Measurements from ENCODE around the gene FCAMR.

The FCAMR gene

GRCh38 chr1:206970446-206970845 lies at the start of gene FCAMR:
Gene FCAMR (minus strand): TSS chr1:206970460. CDS start chr1:206970125, 335 bp downstream.
- no peak for DNase-seq (ENCODE audit: low spot score)

GRCh38 chr1:207019661-207020060 lies 49.4 kb upstream of the FCAMR start:
- no peak for DNase-seq (ENCODE audit: low spot score)

- no peak for DNase-seq (ENCODE audit: low spot score)
These were observed 48.9 kb upstream of the FCAMR start for GRCh38 chr1:207019161-207019560.

- DNase-seq (ENCODE audit: low spot score), result no peak
These were observed 48.4 kb upstream of the FCAMR start for GRCh38 chr1:207018707-207019106.

GRCh38 chr1:207017615-207018559 lies 47.6 kb upstream of the FCAMR start:
- DNase-seq (ENCODE audit: low spot score), result no peak

- DNase-seq (ENCODE audit: low spot score), result no peak
These were observed 45.5 kb upstream of the FCAMR start for GRCh38 chr1:207015791-207016190.

- DNase-seq (ENCODE audit: low spot score), result no peak
These were observed 44.5 kb upstream of the FCAMR start for GRCh38 chr1:207014728-207015127.

- no peak for DNase-seq (ENCODE audit: low spot score)
These were observed 43.2 kb upstream of the FCAMR start for GRCh38 chr1:207013321-207014085.

GRCh38 chr1:207010726-207011125 lies 40.5 kb upstream of the FCAMR start:
- DNase-seq (ENCODE audit: low spot score), result no peak

- DNase-seq (ENCODE audit: low spot score), result no peak
These were observed 39.7 kb upstream of the FCAMR start for GRCh38 chr1:207009945-207010344.

GRCh38 chr1:207009182-207009850 lies 39.1 kb upstream of the FCAMR start:
- no peak for DNase-seq (ENCODE audit: low spot score)

- no peak for DNase-seq (ENCODE audit: low spot score)
These were observed 37.2 kb upstream of the FCAMR start for GRCh38 chr1:207007352-207008033.

- DNase-seq (ENCODE audit: low spot score), result no peak
These were observed 36.7 kb upstream of the FCAMR start for GRCh38 chr1:207006914-207007313.

GRCh38 chr1:207006083-207006482 lies 35.8 kb upstream of the FCAMR start:
- DNase-seq (ENCODE audit: low spot score), result no peak

GRCh38 chr1:207004931-207005830 lies 34.9 kb upstream of the FCAMR start:
- peak; percentile 32 for DNase-seq (ENCODE audit: low spot score)

GRCh38 chr1:207003210-207003609 lies 33.0 kb upstream of the FCAMR start:
- no peak for DNase-seq (ENCODE audit: low spot score)

- DNase-seq (ENCODE audit: low spot score), result no peak
These were observed 32.5 kb upstream of the FCAMR start for GRCh38 chr1:207002724-207003146.

- no peak for DNase-seq (ENCODE audit: low spot score)
These were observed 31.4 kb upstream of the FCAMR start for GRCh38 chr1:207001492-207002245.

GRCh38 chr1:207000651-207001291 lies 30.5 kb upstream of the FCAMR start:
- DNase-seq (ENCODE audit: low spot score), result no peak

GRCh38 chr1:206998816-206999215 lies 28.6 kb upstream of the FCAMR start:
- no peak for DNase-seq (ENCODE audit: low spot score)
